ENCODE results near the gene RCOR1. TPM values are rescaled to one million over a fixed set of nuclear protein-coding genes. Genes with fewer than 3 reads are reported as not detected.

RCOR1 gene
- total RNA-seq, 3 donors from 2014 or later: 29.4 to 31.3 (median 29.5) TPM

- TF ChIP-seq, protein P1, sequence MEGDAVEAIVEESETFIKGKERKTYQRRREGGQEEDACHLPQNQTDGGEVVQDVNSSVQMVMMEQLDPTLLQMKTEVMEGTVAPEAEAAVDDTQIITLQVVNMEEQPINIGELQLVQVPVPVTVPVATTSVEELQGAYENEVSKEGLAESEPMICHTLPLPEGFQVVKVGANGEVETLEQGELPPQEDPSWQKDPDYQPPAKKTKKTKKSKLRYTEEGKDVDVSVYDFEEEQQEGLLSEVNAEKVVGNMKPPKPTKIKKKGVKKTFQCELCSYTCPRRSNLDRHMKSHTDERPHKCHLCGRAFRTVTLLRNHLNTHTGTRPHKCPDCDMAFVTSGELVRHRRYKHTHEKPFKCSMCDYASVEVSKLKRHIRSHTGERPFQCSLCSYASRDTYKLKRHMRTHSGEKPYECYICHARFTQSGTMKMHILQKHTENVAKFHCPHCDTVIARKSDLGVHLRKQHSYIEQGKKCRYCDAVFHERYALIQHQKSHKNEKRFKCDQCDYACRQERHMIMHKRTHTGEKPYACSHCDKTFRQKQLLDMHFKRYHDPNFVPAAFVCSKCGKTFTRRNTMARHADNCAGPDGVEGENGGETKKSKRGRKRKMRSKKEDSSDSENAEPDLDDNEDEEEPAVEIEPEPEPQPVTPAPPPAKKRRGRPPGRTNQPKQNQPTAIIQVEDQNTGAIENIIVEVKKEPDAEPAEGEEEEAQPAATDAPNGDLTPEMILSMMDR (IDR thresholded peaks at IDR 0.05): no peak
- intact Hi-C loops (cut with DNase I, micrococcal nuclease): loop anchor here (10.0 kb wide), 2 partner anchors 144 to 154 kb away; partner anchors contain the start of gene AMN (in 1 of the 2)
- H3K9me3 ChIP-seq: no peaks in the 10 kb centered on the region
Observed at GRCh38 chr14:102770147-102771123, 178.0 kb downstream of the RCOR1 start.

DNA sequence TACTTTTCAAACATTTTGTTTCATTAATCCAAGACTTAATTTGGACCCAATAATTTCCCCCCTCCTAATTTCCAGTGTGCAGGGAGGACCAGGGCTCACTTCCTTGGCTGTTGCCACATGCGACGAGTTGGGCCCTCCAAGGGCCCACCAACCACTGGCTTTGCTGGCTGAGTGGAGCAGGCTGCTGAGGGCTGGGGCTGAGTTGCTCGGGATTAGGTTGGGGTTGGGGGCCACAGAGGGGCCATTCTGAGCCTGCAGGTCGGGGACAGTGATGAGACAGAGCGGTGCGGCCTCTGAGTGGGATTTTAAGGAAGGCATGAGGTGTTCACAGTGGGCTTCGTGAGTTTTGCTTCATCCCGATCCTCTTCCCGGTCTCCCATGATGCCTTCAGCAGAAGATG lies 178.7 kb downstream of the RCOR1 start:
- Histone ChIP-seq H3K36me3 (ENCODE audit: low read depth) (no peaks in the 10 kb centered on the region), H3K4me1 (ENCODE audit: low read depth) (no peaks in the 10 kb centered on the region), H3K4me3 (no peak overlapping the region), H3K9me3 (no peaks in the 10 kb centered on the region)
- DNase-seq (peak in 2 of 3 donors; percentile 7 to 22), ATAC-seq (no peak)
- TF ChIP-seq, protein P1 (IDR thresholded peaks at IDR 0.05): no peak
- intact Hi-C loops (cut with DNase I, micrococcal nuclease): loop anchor here (10.0 kb wide), 2 partner anchors 144 to 154 kb away; partner anchors contain the start of gene AMN (in 1 of the 2)

More at GRCh38 chr14:102770147-102771123, 178.0 kb downstream of the RCOR1 start:
- ATAC-seq: no peak
- Histone ChIP-seq H3K4me1 (ENCODE audit: low read depth) (no peaks in the 10 kb centered on the region), H3K4me3 (no peak overlapping the region), H3K36me3 (ENCODE audit: low read depth) (no peaks in the 10 kb centered on the region)
- peak in 2 of 3 donors; percentile 14 to 47 for DNase-seq

GRCh38 chr14:102772781-102773570 lies 180.5 kb downstream of the RCOR1 start:
- Histone ChIP-seq H3K36me3 (ENCODE audit: low read depth) (no peaks in the 10 kb centered on the region), H3K4me3 (no peak overlapping the region), H3K4me1 (ENCODE audit: low read depth) (peaks cover 4% of the 10 kb centered on the region), H3K9me3 (no peaks in the 10 kb centered on the region)
- ATAC-seq: no peak
- TF ChIP-seq, protein P1 (IDR thresholded peaks at IDR 0.05): no peak
- intact Hi-C loops (cut with DNase I, micrococcal nuclease): loop anchor here (10.0 kb wide), 2 partner anchors 142 to 152 kb away; partner anchors contain the start of gene AMN (in 1 of the 2)
- peak in 1 of 3 donors; percentile 49 for DNase-seq

- no peaks in the 10 kb centered on the region for H3K9me3 ChIP-seq
- ATAC-seq: peak; percentile 71
- intact Hi-C loops (cut with DNase I, micrococcal nuclease): loop anchor here (10.0 kb wide), 2 partner anchors 140 to 150 kb away; partner anchors contain the start of gene AMN (in 1 of the 2)
- no peaks in the 10 kb centered on the region for H3K36me3 ChIP-seq (ENCODE audit: low read depth)
- H3K4me1 ChIP-seq (ENCODE audit: low read depth): peaks cover 7% of the 10 kb centered on the region
- TF ChIP-seq, protein P1 (IDR thresholded peaks at IDR 0.05): peak; percentile 57
- no peak overlapping the region for H3K4me3 ChIP-seq
- DNase-seq: peak; percentile 44 to 83 (median 52)
Observed at GRCh38 chr14:102774391-102775153, 182.1 kb downstream of the RCOR1 start.
